Activated T-cell treated with anti-CD3 and anti-CD28 coated beads, Interleukin-2, amount 50 U/mL, for 24 hours (primary cell): Measurements from ENCODE around the gene RUBCN.
"Not testable (repeated sequence)": the region's sequence is repeated elsewhere in the genome, so short reads cannot be mapped to it uniquely, and the experiment has no call there.

Source experiments
- DNase-seq: peaks from one replicate; pipeline ENCODE4 v3.0.0-alpha.2; 2020
- H3K27ac Mint-ChIP-seq: 2 replicates; pipeline ENCODE4 v1.8.0; 2020; ENCODE audit warnings: mild to moderate bottlenecking, mixed read lengths
- H3K27me3 Mint-ChIP-seq: 2 replicates; pipeline ENCODE4 v1.8.0; 2020; ENCODE audit warnings: mixed read lengths
- H3K36me3 Mint-ChIP-seq: 2 replicates; pipeline ENCODE4 v1.8.0; 2020; ENCODE audit warnings: low read depth, mixed read lengths
- H3K4me1 Mint-ChIP-seq: 2 replicates; pipeline ENCODE4 v1.8.0; 2020; ENCODE audit warnings: low read depth, mixed read lengths
- H3K4me3 Mint-ChIP-seq: 2 replicates; pipeline ENCODE4 v1.8.0; 2020; ENCODE audit warnings: mild to moderate bottlenecking, moderate library complexity, mixed read lengths
- H3K9me3 Mint-ChIP-seq: 2 replicates; pipeline ENCODE4 v1.8.0; 2020; ENCODE audit warnings: mixed read lengths

Gene RUBCN

DNA sequence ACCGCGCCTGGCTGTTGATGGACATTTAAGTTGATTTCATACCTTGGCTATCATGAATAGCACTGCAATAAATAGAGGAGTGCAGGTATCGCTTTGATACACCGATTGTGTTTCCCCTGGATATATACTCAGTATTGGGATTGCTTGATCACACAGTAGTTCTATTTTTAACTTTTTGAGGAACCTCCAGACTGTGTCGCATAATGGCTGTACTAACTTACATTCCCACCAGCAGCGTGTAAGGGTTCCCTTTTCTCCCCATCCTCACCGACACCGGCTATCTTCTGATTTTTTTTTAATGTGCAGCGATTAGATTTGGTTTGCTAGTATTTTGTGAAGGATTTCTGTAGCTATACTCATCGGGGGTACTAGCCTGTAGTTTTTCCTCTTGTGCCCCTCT is 16.0 kb downstream of the RUBCN start:
- Mint-ChIP-seq H3K4me3 (no peak overlapping the region), H3K9me3 (peaks cover 4% of the 10 kb centered on the region), H3K4me1 (peaks cover 14% of the 10 kb centered on the region), H3K27me3 (no peaks in the 10 kb centered on the region), H3K27ac (no peak overlapping the region), H3K36me3 (peaks cover 44% of the 10 kb centered on the region)
- no peak for DNase-seq

DNA sequence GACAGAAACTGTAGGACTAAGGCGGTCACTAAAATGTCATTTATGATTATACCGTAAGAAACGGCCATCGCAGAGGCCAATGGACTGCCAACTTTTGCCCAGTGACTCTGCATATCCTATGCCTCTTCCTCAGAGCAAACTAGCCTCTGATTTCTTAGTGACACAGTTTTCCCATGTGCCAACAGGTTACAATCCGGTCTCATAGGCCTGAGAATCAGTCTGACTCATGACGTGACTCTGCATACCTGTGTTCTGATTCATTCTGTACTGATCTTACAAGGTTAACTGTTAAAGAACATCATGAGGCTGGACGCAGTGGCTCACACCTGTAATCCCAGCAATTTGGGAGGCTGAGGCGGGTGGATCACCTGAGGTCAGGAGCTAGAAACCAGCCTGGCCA is 17.8 kb downstream of the RUBCN start:
- Mint-ChIP-seq H3K27ac (peak overlapping the region; percentile 50), H3K9me3 (peaks cover 4% of the 10 kb centered on the region), H3K36me3 (peaks cover 55% of the 10 kb centered on the region), H3K4me3 (no peak overlapping the region), H3K4me1 (peaks cover 27% of the 10 kb centered on the region), H3K27me3 (no peaks in the 10 kb centered on the region)
- DNase-seq: no peak

DNA sequence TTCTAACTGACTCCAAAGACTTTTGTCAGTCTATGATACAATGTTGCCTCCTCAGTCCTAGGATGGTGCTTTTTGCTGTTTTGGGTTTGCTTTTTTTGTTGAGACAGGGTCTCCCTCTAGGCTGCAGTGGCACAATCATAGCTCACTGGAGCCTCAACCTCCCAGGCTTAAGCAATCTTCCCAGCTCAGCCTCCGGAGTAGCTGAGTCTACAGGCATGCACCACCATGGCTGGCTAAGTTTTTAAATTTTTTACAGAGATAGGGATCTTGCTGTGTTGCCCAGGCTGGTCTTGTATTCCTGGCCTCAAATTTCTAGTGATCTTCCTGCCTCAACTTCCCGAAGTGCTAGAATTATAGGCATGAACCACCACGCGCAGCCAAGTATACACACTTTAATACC is 22.5 kb downstream of the RUBCN start:
- Mint-ChIP-seq H3K9me3 (no peaks in the 10 kb centered on the region), H3K36me3 (peaks cover 45% of the 10 kb centered on the region), H3K27ac (peak overlapping the region; percentile 59), H3K4me1 (peaks cover 48% of the 10 kb centered on the region), H3K27me3 (no peaks in the 10 kb centered on the region), H3K4me3 (no peak overlapping the region)
- DNase-seq: no peak

DNA sequence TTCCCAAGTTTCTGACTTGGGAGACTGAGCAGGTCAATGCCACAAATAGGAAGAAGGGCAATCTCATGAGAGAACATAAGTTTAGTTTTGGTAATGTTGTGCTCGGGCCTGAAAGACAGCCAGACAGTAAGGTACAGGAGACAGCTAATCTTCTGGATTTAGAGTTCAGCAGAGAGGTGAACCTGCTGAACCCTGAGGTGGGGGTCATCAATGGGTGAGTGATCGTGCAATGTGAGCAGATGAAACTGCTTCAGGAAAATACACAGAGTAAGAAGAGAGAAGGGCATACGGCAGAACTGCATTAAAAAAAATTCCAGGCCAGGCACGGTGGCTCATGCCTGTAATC is 23.3 kb downstream of the RUBCN start:
- DNase-seq: no peak
- Mint-ChIP-seq H3K4me3 (no peak overlapping the region), H3K4me1 (peaks cover 41% of the 10 kb centered on the region), H3K27me3 (no peaks in the 10 kb centered on the region), H3K36me3 (peaks cover 50% of the 10 kb centered on the region), H3K27ac (peak overlapping the region; percentile 94), H3K9me3 (no peaks in the 10 kb centered on the region)

DNA sequence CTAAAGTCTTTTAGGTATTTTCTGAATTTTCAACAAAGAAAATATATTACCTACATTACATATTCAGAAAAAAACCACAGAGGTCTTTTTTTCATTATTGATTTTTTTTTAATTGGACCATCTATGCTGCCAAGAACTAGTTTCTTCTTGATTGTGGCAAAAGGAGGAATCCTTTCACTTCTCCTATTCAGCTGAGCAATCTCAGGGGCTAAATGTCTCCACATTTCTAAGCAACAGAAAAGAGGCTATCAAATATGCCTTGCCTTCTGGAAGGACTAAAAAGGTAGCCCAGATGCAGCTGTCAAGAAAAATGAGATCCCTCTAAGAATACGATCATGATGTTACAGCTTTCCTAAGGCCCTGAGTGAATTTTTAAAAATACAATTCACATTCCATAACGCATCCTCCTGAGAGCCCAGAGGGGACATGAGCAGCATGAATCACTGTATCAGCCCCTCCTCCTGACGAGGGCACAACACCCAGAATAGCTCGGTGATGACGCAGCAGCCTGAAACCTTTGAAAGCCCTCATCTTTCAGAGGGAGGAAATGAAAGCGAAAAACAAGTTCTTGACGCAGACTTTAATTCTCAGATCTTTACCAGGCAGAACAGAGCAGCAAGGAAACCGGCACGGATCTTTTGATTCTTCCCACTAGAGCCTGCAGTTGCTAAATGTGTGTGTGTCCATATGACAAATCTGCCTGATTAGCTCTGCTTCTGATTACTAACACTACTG is 24.6 kb downstream of the RUBCN start:
- H3K27ac Mint-ChIP-seq: peak overlapping the region; percentile 94
- peaks cover 41% of the 10 kb centered on the region for H3K4me1 Mint-ChIP-seq
- H3K27me3 Mint-ChIP-seq: no peaks in the 10 kb centered on the region
- H3K4me3 Mint-ChIP-seq: peak overlapping the region; percentile 71
- DNase-seq: peak; percentile 80
- H3K9me3 Mint-ChIP-seq: no peaks in the 10 kb centered on the region
- peaks cover 39% of the 10 kb centered on the region for H3K36me3 Mint-ChIP-seq

DNA sequence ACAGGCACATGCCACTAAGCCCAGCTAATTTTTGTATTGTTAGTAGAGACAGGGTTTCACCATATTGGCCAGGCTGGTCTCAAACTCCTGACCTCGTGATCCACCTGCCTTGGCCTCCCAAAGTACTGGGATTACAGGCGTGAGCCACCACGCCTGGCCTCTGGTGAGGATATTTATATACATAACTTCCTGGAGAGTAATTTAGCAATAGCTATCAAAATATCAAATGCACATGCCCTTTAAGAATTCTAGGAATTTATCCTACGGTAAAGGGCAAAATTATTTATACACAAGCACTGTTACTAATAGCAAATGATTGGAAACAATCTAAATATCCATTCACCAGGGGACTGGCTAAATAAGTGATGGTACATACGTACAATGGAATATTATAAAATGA is 25.7 kb downstream of the RUBCN start:
- H3K27ac Mint-ChIP-seq, H3K4me3 Mint-ChIP-seq, DNase-seq, H3K9me3 Mint-ChIP-seq, H3K27me3 Mint-ChIP-seq: not testable (repeated sequence)
- peaks cover 40% of the 10 kb centered on the region for H3K4me1 Mint-ChIP-seq
- peaks cover 34% of the 10 kb centered on the region for H3K36me3 Mint-ChIP-seq

DNA sequence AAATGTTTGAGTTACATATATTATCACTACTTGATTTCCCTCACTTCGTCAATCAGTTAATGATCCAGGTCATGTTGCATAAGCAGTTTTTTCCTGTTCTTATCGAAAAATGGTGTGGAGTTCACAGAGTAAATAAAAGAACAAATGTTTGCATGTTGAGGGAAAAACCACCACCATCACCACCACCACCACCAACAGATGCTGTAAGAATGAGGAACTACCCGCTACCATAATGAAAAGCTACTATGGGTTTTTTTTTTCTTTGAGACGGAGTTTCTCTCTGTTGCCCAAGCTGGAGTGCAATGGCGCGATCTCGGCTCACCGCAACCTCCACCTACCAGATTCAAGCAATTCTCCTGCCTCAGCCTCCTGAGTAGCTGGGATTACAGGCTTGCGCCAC is 27.6 kb downstream of the RUBCN start:
- Mint-ChIP-seq H3K27ac (no peak overlapping the region), H3K9me3 (no peaks in the 10 kb centered on the region), H3K36me3 (peaks cover 34% of the 10 kb centered on the region), H3K4me3 (no peak overlapping the region), H3K27me3 (no peaks in the 10 kb centered on the region), H3K4me1 (peaks cover 30% of the 10 kb centered on the region)
- no peak for DNase-seq

DNA sequence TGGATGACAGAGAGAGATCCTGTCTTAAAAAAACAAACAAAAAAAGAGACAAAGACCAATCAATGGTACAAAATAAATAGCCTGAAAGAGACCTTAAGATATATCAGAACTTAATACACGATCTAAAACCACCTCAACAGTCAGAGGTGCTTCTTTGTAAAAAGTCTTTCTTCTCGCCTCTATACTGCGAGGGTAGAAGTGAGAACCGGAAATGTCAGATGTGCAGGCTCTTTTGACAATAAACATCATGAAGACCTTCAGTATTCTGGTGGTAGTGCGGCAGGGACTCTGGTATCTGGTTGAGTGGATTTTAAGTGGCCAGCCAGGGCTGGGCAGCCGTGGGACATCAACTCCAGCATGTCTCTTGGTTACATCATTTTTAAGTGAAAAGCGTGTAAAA is 30.0 kb downstream of the RUBCN start:
- no peaks in the 10 kb centered on the region for H3K27me3 Mint-ChIP-seq
- no peak for DNase-seq
- no peaks in the 10 kb centered on the region for H3K9me3 Mint-ChIP-seq

DNA sequence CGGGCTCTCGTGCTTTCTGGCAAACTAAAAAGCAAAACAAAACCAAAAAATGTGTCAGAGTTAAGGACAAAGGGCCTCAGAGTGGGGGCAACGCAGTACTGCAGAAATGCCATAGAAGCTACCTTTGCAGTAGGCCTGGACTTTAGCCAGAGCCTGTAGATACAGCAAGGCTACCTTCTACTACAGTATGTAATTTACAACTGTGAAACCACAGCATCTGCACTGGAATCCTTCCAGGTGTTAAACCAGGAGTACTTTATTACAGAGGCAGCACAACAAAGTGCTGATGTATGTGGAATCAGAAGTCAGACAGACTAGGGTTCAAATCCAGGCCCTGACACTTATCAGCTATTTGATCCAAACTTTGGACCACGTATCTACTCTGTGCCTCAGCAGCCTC is 34.9 kb downstream of the RUBCN start:
- no peak for DNase-seq
- Mint-ChIP-seq H3K27me3 (no peaks in the 10 kb centered on the region), H3K4me1 (peaks cover 1% of the 10 kb centered on the region), H3K27ac (no peak overlapping the region), H3K4me3 (no peak overlapping the region), H3K9me3 (no peaks in the 10 kb centered on the region), H3K36me3 (peaks cover 81% of the 10 kb centered on the region)

More for the DNA sequence above, 30.0 kb downstream of the RUBCN start:
- peaks cover 46% of the 10 kb centered on the region for H3K36me3 Mint-ChIP-seq
- no peak overlapping the region for H3K4me3 Mint-ChIP-seq
- no peak overlapping the region for H3K27ac Mint-ChIP-seq
- peaks cover 6% of the 10 kb centered on the region for H3K4me1 Mint-ChIP-seq

DNA sequence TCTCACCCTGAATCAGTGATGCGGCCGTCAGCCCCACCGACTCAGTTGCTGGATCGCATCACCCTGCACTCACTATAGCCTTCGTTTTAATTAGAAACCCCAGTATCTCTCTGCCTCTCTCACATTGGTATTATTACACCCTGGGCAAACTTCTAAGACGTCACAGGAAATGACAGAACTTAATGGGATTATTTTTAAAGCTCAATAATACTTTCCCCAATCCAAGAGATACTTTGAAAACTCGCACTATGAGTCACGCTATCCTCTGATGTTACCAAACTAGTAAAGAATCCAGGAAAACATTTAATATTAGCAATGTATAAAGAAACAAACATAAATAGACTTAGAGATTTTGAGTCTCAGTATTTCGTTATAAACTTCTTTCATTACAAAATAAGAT is 36.6 kb downstream of the RUBCN start:
- Mint-ChIP-seq H3K4me3 (no peak overlapping the region), H3K27ac (no peak overlapping the region), H3K4me1 (no peaks in the 10 kb centered on the region), H3K36me3 (peaks cover 87% of the 10 kb centered on the region), H3K9me3 (no peaks in the 10 kb centered on the region), H3K27me3 (no peaks in the 10 kb centered on the region)
- no peak for DNase-seq

DNA sequence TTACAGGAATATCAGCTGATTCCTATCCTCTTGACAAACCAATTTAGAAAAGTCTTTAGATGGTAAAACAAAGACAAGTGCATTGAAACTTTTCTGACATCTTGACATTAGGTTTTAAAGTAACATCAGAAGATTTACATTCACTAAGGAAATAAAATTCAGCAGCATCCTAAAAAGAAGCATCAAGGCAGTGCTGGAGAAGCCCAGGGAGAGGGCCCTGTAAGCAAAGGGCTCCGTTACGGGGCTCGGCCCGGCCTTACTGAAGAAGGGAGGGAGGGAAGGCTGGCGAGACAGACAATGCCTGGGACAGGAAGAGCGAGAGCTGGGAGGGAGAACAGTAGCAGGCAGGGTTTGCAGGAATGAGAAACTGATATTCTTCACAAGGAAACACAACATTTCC is 39.3 kb downstream of the RUBCN start:
- no peaks in the 10 kb centered on the region for H3K27me3 Mint-ChIP-seq

DNA sequence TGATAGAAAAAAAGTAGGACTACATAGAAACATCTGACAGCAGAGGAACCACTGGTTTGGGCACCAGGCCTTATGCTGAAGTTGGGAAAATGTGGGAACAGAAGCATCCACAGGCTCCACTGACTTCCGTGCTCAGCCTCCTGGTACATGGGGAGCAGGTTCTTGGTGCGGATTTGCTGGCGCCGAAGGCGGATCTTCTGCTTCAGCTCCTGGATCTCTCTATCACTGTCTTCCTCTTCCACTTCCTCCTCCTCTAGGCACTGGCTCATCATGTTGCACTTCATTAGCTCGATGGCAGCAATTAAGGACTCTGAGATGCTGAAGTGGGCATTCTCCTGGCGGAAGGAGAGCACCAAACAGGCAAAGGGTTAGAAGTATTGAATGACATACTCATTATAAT is 42.5 kb downstream of the RUBCN start:
- Mint-ChIP-seq H3K4me1 (no peaks in the 10 kb centered on the region), H3K9me3 (no peaks in the 10 kb centered on the region), H3K27me3 (no peaks in the 10 kb centered on the region), H3K4me3 (no peak overlapping the region), H3K36me3 (peaks cover 89% of the 10 kb centered on the region), H3K27ac (no peak overlapping the region)
- DNase-seq: no peak

More for the DNA sequence above, 39.3 kb downstream of the RUBCN start:
- no peak for DNase-seq
- Mint-ChIP-seq H3K4me3 (no peak overlapping the region), H3K9me3 (no peaks in the 10 kb centered on the region), H3K36me3 (peaks cover 89% of the 10 kb centered on the region), H3K27ac (no peak overlapping the region), H3K4me1 (no peaks in the 10 kb centered on the region)

DNA sequence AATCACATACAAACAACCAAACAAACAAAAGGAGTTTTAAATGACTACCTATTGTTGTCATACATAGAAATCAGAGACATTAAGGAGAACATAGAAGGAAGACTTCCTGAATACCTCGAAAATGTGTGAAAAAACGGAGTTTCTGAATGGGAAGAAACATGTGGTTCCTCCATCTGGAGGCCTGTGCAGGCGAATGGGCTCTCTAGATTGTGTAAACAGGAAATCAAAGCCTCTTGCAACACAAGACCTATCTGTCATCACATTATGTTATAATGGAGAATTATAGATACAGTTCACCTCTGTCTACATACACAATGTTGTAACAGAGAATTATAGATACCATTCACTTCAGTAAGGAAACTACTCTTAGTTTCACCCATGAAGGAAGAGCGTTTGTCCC is 44.1 kb downstream of the RUBCN start:
- H3K27me3 Mint-ChIP-seq: no peaks in the 10 kb centered on the region
- peaks cover 90% of the 10 kb centered on the region for H3K36me3 Mint-ChIP-seq
- DNase-seq: no peak
- peak overlapping the region; percentile 45 for H3K27ac Mint-ChIP-seq
- no peak overlapping the region for H3K4me3 Mint-ChIP-seq
- H3K4me1 Mint-ChIP-seq: no peaks in the 10 kb centered on the region
- no peaks in the 10 kb centered on the region for H3K9me3 Mint-ChIP-seq

DNA sequence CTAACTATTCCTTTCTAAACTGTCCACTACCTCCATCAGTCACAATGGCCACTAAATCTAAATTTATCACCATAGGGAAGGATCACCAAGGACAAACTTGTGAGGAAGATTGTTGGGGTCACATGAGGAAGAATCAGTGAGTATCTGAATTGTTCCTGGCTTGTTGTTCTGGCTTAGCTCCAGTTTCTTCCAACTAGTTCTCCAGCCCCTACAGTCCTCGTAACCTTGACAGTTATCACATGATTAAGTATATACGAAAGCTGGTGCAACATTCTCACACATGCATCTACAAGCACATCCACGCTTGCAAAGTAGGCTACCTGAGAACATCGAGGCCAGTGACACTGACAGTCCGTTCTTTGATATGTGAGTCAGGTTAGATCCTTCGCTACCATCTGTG is 46.0 kb downstream of the RUBCN start:
- no peak overlapping the region for H3K4me3 Mint-ChIP-seq
- peaks cover 1% of the 10 kb centered on the region for H3K4me1 Mint-ChIP-seq
- no peak overlapping the region for H3K27ac Mint-ChIP-seq
- no peaks in the 10 kb centered on the region for H3K27me3 Mint-ChIP-seq
- no peak for DNase-seq
- H3K9me3 Mint-ChIP-seq: no peaks in the 10 kb centered on the region
- peaks cover 90% of the 10 kb centered on the region for H3K36me3 Mint-ChIP-seq

DNA sequence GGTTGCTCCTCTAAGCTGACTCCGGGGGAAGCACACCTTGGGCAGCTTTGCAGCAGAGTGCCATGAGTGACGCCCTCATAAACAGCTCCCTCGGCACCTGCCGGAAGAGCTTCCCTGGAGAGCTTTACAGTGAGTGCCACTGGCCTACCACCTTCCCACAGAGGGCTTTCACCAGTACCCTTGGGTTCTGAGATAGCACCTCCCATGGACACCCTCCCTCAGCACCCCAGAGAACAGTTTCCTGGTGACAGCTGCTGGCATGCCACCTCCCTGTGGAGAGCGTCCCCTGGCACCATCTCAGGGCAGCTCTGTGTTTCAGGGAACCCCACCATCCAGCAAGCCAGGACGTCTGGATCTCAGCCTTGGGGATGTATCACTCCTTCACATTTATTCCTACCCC is 49.1 kb downstream of the RUBCN start:
- no peaks in the 10 kb centered on the region for H3K9me3 Mint-ChIP-seq
- H3K27ac Mint-ChIP-seq: no peak overlapping the region
- no peak overlapping the region for H3K4me3 Mint-ChIP-seq
- H3K36me3 Mint-ChIP-seq: peaks cover 79% of the 10 kb centered on the region
- H3K27me3 Mint-ChIP-seq: no peaks in the 10 kb centered on the region
- H3K4me1 Mint-ChIP-seq: peaks cover 1% of the 10 kb centered on the region
- DNase-seq: no peak

DNA sequence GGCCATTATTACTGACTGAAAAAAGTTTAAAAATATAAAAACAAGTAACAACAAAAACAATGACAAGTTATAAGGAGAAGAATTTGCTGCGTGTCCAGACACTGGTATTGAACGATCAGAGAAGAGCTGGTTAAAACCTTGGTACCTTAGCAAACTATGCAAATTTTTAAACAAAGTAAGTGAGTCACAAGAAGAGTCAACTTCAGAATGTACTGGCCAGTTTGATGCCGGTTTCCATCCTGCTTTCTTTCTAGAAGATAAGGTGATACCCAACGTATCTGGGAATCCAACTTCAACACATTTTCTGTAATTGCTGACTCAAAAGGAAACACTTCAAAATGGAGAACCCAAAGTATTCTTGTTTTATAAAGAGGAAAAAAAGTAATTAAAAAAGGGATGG is 49.8 kb downstream of the RUBCN start:
- no peak for DNase-seq
- peaks cover 1% of the 10 kb centered on the region for H3K4me1 Mint-ChIP-seq
- peaks cover 79% of the 10 kb centered on the region for H3K36me3 Mint-ChIP-seq
- H3K27me3 Mint-ChIP-seq: no peaks in the 10 kb centered on the region
- H3K27ac Mint-ChIP-seq: peak overlapping the region; percentile 63
- H3K4me3 Mint-ChIP-seq: no peak overlapping the region
- no peaks in the 10 kb centered on the region for H3K9me3 Mint-ChIP-seq
